GM06990 (cell line): ENCODE data around the gene MAB21L3.

Source experiments
- DNase-seq: peaks from one replicate; pipeline ENCODE4 v3.0.0-alpha.2; 2011; ENCODE audit not compliant: insufficient read length; ENCODE audit errors: extremely low read depth
- H3K27me3 ChIP-seq: replicated peaks from 2 replicates; pipeline ENCODE4 v1.6.0; 2011; ENCODE audit warnings: low read length; ENCODE audit not compliant: control insufficient read depth, insufficient read depth
- H3K36me3 ChIP-seq: 2 replicates; pipeline ENCODE4 v1.5.1; 2011; ENCODE audit warnings: low read length; ENCODE audit not compliant: control insufficient read depth, insufficient read depth
- H3K4me3 ChIP-seq: replicated peaks from 2 replicates; pipeline ENCODE4 v1.5.1; 2011; ENCODE audit warnings: low read depth, mild to moderate bottlenecking, control low read depth, low read length
- CTCF ChIP-seq: IDR thresholded peaks from 2 replicates; pipeline ENCODE4 v1.5.1; 2011; ENCODE audit warnings: low read length, control low read depth, mild to moderate bottlenecking, inconsistent platforms; ENCODE audit not compliant: insufficient read depth, poor library complexity, severe bottlenecking

The MAB21L3 gene

GRCh38 chr1:116175611-116176010 is 64.4 kb downstream of the MAB21L3 start:
- no peak for TF ChIP-seq CTCF
- H3K36me3 ChIP-seq, result no peaks in the 10 kb centered on the region
- DNase-seq, result no peak
- no peaks in the 10 kb centered on the region; the same call in 1 of the 2 replicates for H3K27me3 ChIP-seq
- H3K4me3 ChIP-seq, result no peak overlapping the region

DNA sequence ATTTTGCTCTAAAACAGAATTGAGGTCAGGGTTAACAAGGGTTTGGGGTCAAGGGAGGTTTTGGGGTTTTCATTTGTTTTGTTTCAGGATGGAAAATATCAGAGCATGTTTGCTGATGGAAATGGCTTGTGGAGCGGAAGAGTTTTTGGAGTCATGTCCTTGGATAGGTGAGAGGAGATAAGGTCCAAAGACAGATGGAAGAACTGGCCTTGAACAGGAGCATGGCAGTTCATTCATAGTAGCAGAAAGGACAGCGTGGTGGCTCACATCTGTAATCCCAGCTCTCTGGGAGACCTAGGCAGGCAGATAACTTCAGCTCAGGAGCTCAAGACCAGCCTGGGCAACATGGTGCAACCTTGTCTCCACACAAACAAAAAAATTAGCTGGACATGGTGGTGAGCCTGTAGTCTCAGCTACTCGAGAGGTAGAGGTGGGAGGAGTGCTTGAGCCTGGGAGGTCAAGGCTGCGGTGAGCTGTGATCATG is 65.1 kb downstream of the MAB21L3 start:
- H3K27me3 ChIP-seq, result no peaks in the 10 kb centered on the region; the same call in 1 of the 2 replicates
- no peak for TF ChIP-seq CTCF
- DNase-seq, result no peak

GRCh38 chr1:116177861-116178260 is 66.7 kb downstream of the MAB21L3 start:
- Histone ChIP-seq H3K27me3 (peaks cover 2% of the 10 kb centered on the region; the same call in 1 of the 2 replicates), H3K36me3 (no peaks in the 10 kb centered on the region), H3K4me3 (no peak overlapping the region)
- no peak for DNase-seq
- TF ChIP-seq CTCF, result no peak

More for the DNA sequence above, 65.1 kb downstream of the MAB21L3 start:
- H3K4me3 ChIP-seq, result no peak overlapping the region
- H3K36me3 ChIP-seq, result no peaks in the 10 kb centered on the region

- DNase-seq, result no peak
- peaks cover 2% of the 10 kb centered on the region; the same call in 1 of the 2 replicates for H3K27me3 ChIP-seq
- no peak overlapping the region for H3K4me3 ChIP-seq
- H3K36me3 ChIP-seq, result no peaks in the 10 kb centered on the region
- TF ChIP-seq CTCF, result no peak
Measured at GRCh38 chr1:116178837-116179236, 67.6 kb downstream of the MAB21L3 start.

GRCh38 chr1:116179419-116179818 is 68.2 kb downstream of the MAB21L3 start:
- H3K27me3 ChIP-seq, result peaks cover 2% of the 10 kb centered on the region; the same call in 1 of the 2 replicates

More at GRCh38 chr1:116179419-116179818, 68.2 kb downstream of the MAB21L3 start:
- H3K4me3 ChIP-seq, result no peak overlapping the region
- DNase-seq, result no peak
- no peak for TF ChIP-seq CTCF
- H3K36me3 ChIP-seq, result no peaks in the 10 kb centered on the region
